Measurements from ENCODE around the gene DRG1. TPM values are rescaled to one million over a fixed set of nuclear protein-coding genes. Genes with fewer than 3 reads are reported as not detected.

The DRG1 gene
- total and polyA plus RNA-seq, 2 of the 4 experiments (the other 2 are of a cell fraction) = 54.8 to 141 TPM

- H3K4ac ChIP-seq (ENCODE audit: low read depth, low read length) = no peak overlapping the region
- no peak overlapping the region for H2BK15ac ChIP-seq (ENCODE audit: low read depth, low read length)
- peaks cover 3% of the 10 kb centered on the region for H3K4me1 ChIP-seq (ENCODE audit: control insufficient read depth, insufficient read depth, low read length)
- intact Hi-C loops (cut with micrococcal nuclease) (no loop called here), dilution Hi-C loops (cut with HindIII; ENCODE audit: low sequenced_read_pairs, unreplicated experiment) (no loop called here), in situ Hi-C loops (cut with MboI; ENCODE audit: low sequenced_read_pairs) (no loop called here)
- no peak for TF ChIP-seq POLR2A (IDR thresholded peaks at IDR 0.05; ENCODE audit: low read depth, low read length)
- no peak for TF ChIP-seq RCOR1 (IDR thresholded peaks at IDR 0.05; ENCODE audit: insufficient replicate concordance, low read length)
- TF ChIP-seq SMC3 (IDR thresholded peaks at IDR 0.05; ENCODE audit: low read depth, low read length) = no peak
- no peak overlapping the region for H3K4me2 ChIP-seq (ENCODE audit: low read depth, low read length)
- no peak overlapping the region for H2AFZ ChIP-seq (replicated peaks; ENCODE audit: low read length, poor library complexity)
- WGBS, 2 experiments (ENCODE audit: extremely low coverage in 2 of 2, insufficient read length in 1 of 2) = 52% methylated on average over 5 of the region's 8 CpGs; no CpG with 5 or more reads in 1 of the 2 experiments
- H3K27me3 ChIP-seq (ENCODE audit: control insufficient read depth, insufficient read depth, low read length) = peaks cover 5% of the 10 kb centered on the region; the same call in 1 of the 2 replicates
- H3K9me1 ChIP-seq (ENCODE audit: insufficient read depth, low read length) = 0 out of 2 replicates have a peak, but pooled peaks cover 3% of the 10 kb centered on the region
- H3K18ac ChIP-seq (ENCODE audit: low read depth, low read length) = no peak overlapping the region
- H3K36me3 ChIP-seq (ENCODE audit: control insufficient read depth, insufficient read depth, low read length) = no peaks in the 10 kb centered on the region
- H2BK120ac ChIP-seq (ENCODE audit: low read depth, low read length) = no peak overlapping the region
- no peak overlapping the region for H4K5ac ChIP-seq (ENCODE audit: low read depth, low read length)
- CTCF ChIA-PET = no interaction called here
- no peak overlapping the region for H2BK20ac ChIP-seq (ENCODE audit: low read depth, low read length)
- peaks cover 5 to 14% of the 10 kb centered on the region in 2 experiments; a peak in 2 of 4 replicates for H3K79me1 ChIP-seq (ENCODE audit: low read depth in 1 of 2, low read length in 2 of 2)
- no peak overlapping the region for H2BK5ac ChIP-seq (ENCODE audit: low read depth, low read length, poor library complexity, severe bottlenecking)
- H3K9me3 ChIP-seq (ENCODE audit: control insufficient read depth, insufficient read depth, low read length) = no peaks in the 10 kb centered on the region
- no peak overlapping the region for H3K4me3 ChIP-seq (ENCODE audit: insufficient read depth, low read depth, low read length)
- no peak overlapping the region for H3K27ac ChIP-seq (ENCODE audit: insufficient read depth, low read length)
- BruUV-seq (replicated peaks) = no TSS peak
- H3K23ac ChIP-seq (ENCODE audit: low read depth, low read length) = no peak overlapping the region
- no peak overlapping the region for H4K91ac ChIP-seq (ENCODE audit: insufficient read depth, low read depth, low read length)
- no peak for ATAC-seq (ENCODE audit: low read depth)
- H3K9ac ChIP-seq (ENCODE audit: low read depth, low read length) = no peak overlapping the region
- POLR2A ChIA-PET (ENCODE audit: unreplicated experiment) = no interaction called here
- no peak overlapping the region for H4K8ac ChIP-seq (ENCODE audit: low read depth in 2 of 2, low read length in 2 of 2)
- H3K14ac ChIP-seq (replicated peaks; ENCODE audit: low read depth, low read length) = no peak overlapping the region
- H3K56ac ChIP-seq (ENCODE audit: extremely low read depth, insufficient read depth, low read length) = no peak overlapping the region
- no peak overlapping the region for H2AK9ac ChIP-seq (replicated peaks; ENCODE audit: low read depth, low read length, poor library complexity)
- peaks cover 3% of the 10 kb centered on the region for H4K20me1 ChIP-seq (ENCODE audit: insufficient read depth, low read length)
- DNase-seq = no peak
- H2AK5ac ChIP-seq (ENCODE audit: low read depth, low read length) = no peak overlapping the region
These were observed 49.0 kb upstream of the DRG1 start for GRCh38 chr22:31350410-31350863.
